Measurements from ENCODE around the gene CHST11.

CHST11 gene

GRCh38 chr12:104671409-104672095 lies 214.8 kb downstream of the CHST11 start:
- Mint-ChIP-seq H3K36me3 (ENCODE audit: low read depth) (no peaks in the 10 kb centered on the region), H3K4me1 (peaks cover 66% of the 10 kb centered on the region), H3K27ac (peak overlapping the region; percentile 52), H3K9me3 (no peaks in the 10 kb centered on the region), H3K4me3 (no peak overlapping the region), H3K27me3 (ENCODE audit: low read depth, poor library complexity) (peaks cover 4% of the 10 kb centered on the region)
- DNase-seq: no peak
- no peak for TF ChIP-seq CTCF (IDR thresholded peaks at IDR 0.05)

GRCh38 chr12:104672096-104672445 lies 215.3 kb downstream of the CHST11 start:
- Mint-ChIP-seq H3K27ac (no peak overlapping the region), H3K36me3 (ENCODE audit: low read depth) (no peaks in the 10 kb centered on the region), H3K9me3 (no peaks in the 10 kb centered on the region), H3K4me1 (peaks cover 71% of the 10 kb centered on the region), H3K4me3 (no peak overlapping the region), H3K27me3 (ENCODE audit: low read depth, poor library complexity) (peaks cover 6% of the 10 kb centered on the region)
- DNase-seq: no peak
- no peak for TF ChIP-seq CTCF (IDR thresholded peaks at IDR 0.05)

GRCh38 chr12:104672501-104673265 lies 215.9 kb downstream of the CHST11 start:
- DNase-seq: no peak
- Mint-ChIP-seq H3K27me3 (ENCODE audit: low read depth, poor library complexity) (peaks cover 6% of the 10 kb centered on the region), H3K27ac (no peak overlapping the region), H3K4me3 (no peak overlapping the region), H3K9me3 (no peaks in the 10 kb centered on the region), H3K4me1 (peaks cover 74% of the 10 kb centered on the region), H3K36me3 (ENCODE audit: low read depth) (no peaks in the 10 kb centered on the region)
- TF ChIP-seq CTCF (IDR thresholded peaks at IDR 0.05): no peak

- no peak for TF ChIP-seq CTCF (IDR thresholded peaks at IDR 0.05)
- Mint-ChIP-seq H3K4me1 (peaks cover 68% of the 10 kb centered on the region), H3K36me3 (ENCODE audit: low read depth) (no peaks in the 10 kb centered on the region), H3K27me3 (ENCODE audit: low read depth, poor library complexity) (peaks cover 6% of the 10 kb centered on the region), H3K4me3 (no peak overlapping the region), H3K9me3 (no peaks in the 10 kb centered on the region), H3K27ac (no peak overlapping the region)
- DNase-seq: no peak
Observed at GRCh38 chr12:104673294-104673693, 216.5 kb downstream of the CHST11 start.

GRCh38 chr12:104673696-104674482 lies 217.1 kb downstream of the CHST11 start:
- Mint-ChIP-seq H3K27me3 (ENCODE audit: low read depth, poor library complexity) (peaks cover 6% of the 10 kb centered on the region), H3K27ac (peak overlapping the region; percentile 35), H3K4me3 (no peak overlapping the region), H3K4me1 (peaks cover 64% of the 10 kb centered on the region), H3K9me3 (no peaks in the 10 kb centered on the region), H3K36me3 (ENCODE audit: low read depth) (no peaks in the 10 kb centered on the region)
- no peak for TF ChIP-seq CTCF (IDR thresholded peaks at IDR 0.05)
- no peak for DNase-seq

All from nephron progenitor cell (in vitro differentiated cells).